Raji (cell line): ENCODE measurements around the gene APOL2.

Experiments
- POLR2A ChIP-seq: IDR thresholded peaks from 2 replicates; pipeline ENCODE4 v1.6.1; 2011; ENCODE audit warnings: low read depth, low read length, control low read depth; ENCODE audit not compliant: insufficient read depth

APOL2 gene

GRCh38 chr22:36267896-36268485 lies 28.7 kb upstream of the APOL2 start:
- no peak for TF ChIP-seq POLR2A

- TF ChIP-seq POLR2A = no peak
Measured at GRCh38 chr22:36267058-36267457, 27.7 kb upstream of the APOL2 start.

GRCh38 chr22:36259615-36260300 lies 20.4 kb upstream of the APOL2 start:
- no peak for TF ChIP-seq POLR2A

GRCh38 chr22:36258701-36259614 lies 19.6 kb upstream of the APOL2 start:
- no peak for TF ChIP-seq POLR2A

GRCh38 chr22:36257948-36258670 lies 18.8 kb upstream of the APOL2 start:
- no peak for TF ChIP-seq POLR2A

GRCh38 chr22:36257308-36257707 lies 18.0 kb upstream of the APOL2 start:
- no peak for TF ChIP-seq POLR2A

- no peak for TF ChIP-seq POLR2A
Measured at GRCh38 chr22:36256478-36256877, 17.2 kb upstream of the APOL2 start.

GRCh38 chr22:36253523-36254490 lies 14.5 kb upstream of the APOL2 start:
- TF ChIP-seq POLR2A = no peak

- TF ChIP-seq POLR2A = no peak
Measured at GRCh38 chr22:36252754-36253522, 13.6 kb upstream of the APOL2 start, which contains the start of gene APOL1. TSS of gene APOL1 (plus strand) at chr22:36253133. CDS start at chr22:36254956, 1,823 bp downstream.

- no peak for TF ChIP-seq POLR2A
Measured at GRCh38 chr22:36249160-36249559, 9.8 kb upstream of the APOL2 start.

- no peak for TF ChIP-seq POLR2A
Measured at GRCh38 chr22:36247955-36248354, 8.6 kb upstream of the APOL2 start.

- no peak for TF ChIP-seq POLR2A
Measured at GRCh38 chr22:36246718-36247117, 7.4 kb upstream of the APOL2 start.

- no peak for TF ChIP-seq POLR2A
Measured at GRCh38 chr22:36245805-36246356, 6.6 kb upstream of the APOL2 start.
